Activated CD4-positive, alpha-beta T cell treated with anti-CD3 and anti-CD28 coated beads, Interleukin-2, amount 50 U/mL, for 24 hours (primary cell): ENCODE measurements around the gene NSG2.
"Not testable (repeated sequence)": the region's sequence is repeated elsewhere in the genome, so short reads cannot be mapped to it uniquely, and the experiment has no call there.

Source experiments
- DNase-seq, 2 donors: peaks; one replicate each; pipeline ENCODE4 v3.0.0-alpha.2; 2020; ENCODE audit warnings: low read depth in 1 of 2, low spot score in 1 of 2

The NSG2 gene

GRCh38 chr5:174045470-174046025 is at the start of gene NSG2:
NSG2 (plus strand) TSS chr5:174045706; CDS start chr5:174046756, 1,050 bp downstream.
- DNase-seq = no peak

GRCh38 chr5:173997331-173997730 is 48.2 kb upstream of the NSG2 start:
- no peak for DNase-seq

- DNase-seq = no peak
Measured at GRCh38 chr5:173998531-173998930, 47.0 kb upstream of the NSG2 start.

GRCh38 chr5:174000076-174000475 is 45.4 kb upstream of the NSG2 start:
- no peak for DNase-seq

- DNase-seq = no peak
Measured at GRCh38 chr5:174003795-174004194, 41.7 kb upstream of the NSG2 start.

GRCh38 chr5:174008922-174009321 is 36.6 kb upstream of the NSG2 start:
- DNase-seq = no peak

GRCh38 chr5:174010365-174010764 is 35.1 kb upstream of the NSG2 start:
- DNase-seq = no peak

GRCh38 chr5:174011441-174011840 is 34.1 kb upstream of the NSG2 start:
- no peak for DNase-seq

- DNase-seq = not testable (repeated sequence)
Measured at GRCh38 chr5:174020069-174020927, 25.2 kb upstream of the NSG2 start.

GRCh38 chr5:174020928-174021304 is 24.6 kb upstream of the NSG2 start:
- no peak for DNase-seq

- no peak for DNase-seq
Measured at GRCh38 chr5:174022384-174023095, 23.0 kb upstream of the NSG2 start.

GRCh38 chr5:174030286-174030685 is 15.2 kb upstream of the NSG2 start:
- no peak for DNase-seq

GRCh38 chr5:174044466-174045254 is 846 bp upstream of the NSG2 start:
- DNase-seq = no peak

- no peak for DNase-seq
Measured at GRCh38 chr5:174046558-174046957, 1.1 kb downstream of the NSG2 start.

GRCh38 chr5:174047472-174048099 is 2.1 kb downstream of the NSG2 start:
- no peak for DNase-seq

- no peak for DNase-seq
Measured at GRCh38 chr5:174052636-174053035, 7.1 kb downstream of the NSG2 start.

- no peak for DNase-seq
Measured at GRCh38 chr5:174053905-174054304, 8.4 kb downstream of the NSG2 start.

- no peak for DNase-seq
Measured at GRCh38 chr5:174056064-174056847, 10.8 kb downstream of the NSG2 start.

GRCh38 chr5:174057206-174057605 is 11.7 kb downstream of the NSG2 start:
- DNase-seq = no peak
